ENCODE data around the gene DCLRE1B.

DCLRE1B gene

GRCh38 chr1:113890816-113891215, 14.3 kb upstream of the DCLRE1B start:
- Histone ChIP-seq H3K4me3 (ENCODE audit: low read depth, low read length) (no peak overlapping the region), H3K4ac (ENCODE audit: low read depth, low read length) (no peak overlapping the region), H3K4me2 (ENCODE audit: low read length) (no peak overlapping the region), H2BK120ac (ENCODE audit: insufficient read depth, low read length, poor library complexity) (no peak overlapping the region), H3K27me3 (ENCODE audit: insufficient read depth, low read length) (no peaks in the 10 kb centered on the region), H3K4me1 (ENCODE audit: control insufficient read depth in 1 of 2, insufficient read depth in 2 of 2, low read length in 2 of 2) (no peaks in the 10 kb centered on the region), H3K9ac (ENCODE audit: low read length) (no peak overlapping the region), H4K91ac (ENCODE audit: low read depth, low read length) (no peak overlapping the region), H4K12ac (ENCODE audit: low read depth, low read length) (no peak overlapping the region), H2BK12ac (ENCODE audit: low read length) (no peak overlapping the region), H3K14ac (ENCODE audit: low read length) (no peak overlapping the region), H3K9me3 (ENCODE audit: insufficient read depth, low read depth, low read length) (no peaks in the 10 kb centered on the region), H3K23ac (ENCODE audit: low read length) (no peak overlapping the region), H3K18ac (ENCODE audit: low read length) (no peak overlapping the region), H3K79me1 (ENCODE audit: low read length) (no peaks in the 10 kb centered on the region), H4K8ac (ENCODE audit: low read depth, low read length) (no peak overlapping the region), H2AFZ (ENCODE audit: insufficient read depth, low read length, poor library complexity) (no peak overlapping the region), H2BK5ac (ENCODE audit: low read depth, low read length, poor library complexity) (no peak overlapping the region), H3K79me2 (ENCODE audit: control insufficient read depth, insufficient read depth, low read length, poor library complexity) (no peaks in the 10 kb centered on the region), H3K27ac (ENCODE audit: low read depth, low read length) (no peak overlapping the region), H2AK5ac (ENCODE audit: low read length) (no peak overlapping the region), H3K36me3 (ENCODE audit: control insufficient read depth in 1 of 2, insufficient read depth in 2 of 2, low read length in 2 of 2) (peaks cover 2 to 3% of the 10 kb centered on the region in 2 experiments)
- DNase-seq, result no peak
- WGBS (ENCODE audit: extremely low coverage, insufficient coverage, insufficient read length), result no CpG with 5 or more reads among the region's 2 CpGs

- no peak overlapping the region for H4K91ac ChIP-seq (ENCODE audit: low read depth, low read length)
- peaks cover 2 to 5% of the 10 kb centered on the region in 2 experiments for H3K36me3 ChIP-seq (ENCODE audit: control insufficient read depth in 1 of 2, insufficient read depth in 2 of 2, low read length in 2 of 2)
- DNase-seq, result no peak
- no peak overlapping the region for H3K4ac ChIP-seq (ENCODE audit: low read depth, low read length)
- no peak overlapping the region for H3K4me2 ChIP-seq (ENCODE audit: low read length)
- H4K8ac ChIP-seq (ENCODE audit: low read depth, low read length), result no peak overlapping the region
- H3K79me1 ChIP-seq (ENCODE audit: low read length), result no peaks in the 10 kb centered on the region
- no peaks in the 10 kb centered on the region for H3K27me3 ChIP-seq (ENCODE audit: insufficient read depth, low read length)
- H2BK5ac ChIP-seq (ENCODE audit: low read depth, low read length, poor library complexity), result no peak overlapping the region
- H2BK12ac ChIP-seq (ENCODE audit: low read length), result no peak overlapping the region
- no peaks in the 10 kb centered on the region for H3K9me3 ChIP-seq (ENCODE audit: insufficient read depth, low read depth, low read length)
- H3K9ac ChIP-seq (ENCODE audit: low read length), result no peak overlapping the region
- H2BK120ac ChIP-seq (ENCODE audit: insufficient read depth, low read length, poor library complexity), result no peak overlapping the region
- H2AFZ ChIP-seq (ENCODE audit: insufficient read depth, low read length, poor library complexity), result no peak overlapping the region
- no peak overlapping the region for H2AK5ac ChIP-seq (ENCODE audit: low read length)
- H3K4me1 ChIP-seq (ENCODE audit: control insufficient read depth in 1 of 2, insufficient read depth in 2 of 2, low read length in 2 of 2), result no peaks in the 10 kb centered on the region
- no peak overlapping the region for H3K4me3 ChIP-seq (ENCODE audit: low read depth, low read length)
- H3K14ac ChIP-seq (ENCODE audit: low read length), result no peak overlapping the region
- no CpG with 5 or more reads among the region's 11 CpGs for WGBS (ENCODE audit: extremely low coverage, insufficient coverage, insufficient read length)
- no peak overlapping the region for H3K23ac ChIP-seq (ENCODE audit: low read length)
- H4K12ac ChIP-seq (ENCODE audit: low read depth, low read length), result no peak overlapping the region
- no peak overlapping the region for H3K18ac ChIP-seq (ENCODE audit: low read length)
- H3K27ac ChIP-seq (ENCODE audit: low read depth, low read length), result no peak overlapping the region
- no peaks in the 10 kb centered on the region for H3K79me2 ChIP-seq (ENCODE audit: control insufficient read depth, insufficient read depth, low read length, poor library complexity)
Measured at GRCh38 chr1:113891631-113892220, 13.4 kb upstream of the DCLRE1B start.

- no peak overlapping the region for H3K23ac ChIP-seq (ENCODE audit: low read length)
- no peaks in the 10 kb centered on the region for H3K27me3 ChIP-seq (ENCODE audit: insufficient read depth, low read length)
- no peak overlapping the region for H3K4me2 ChIP-seq (ENCODE audit: low read length)
- H4K8ac ChIP-seq (ENCODE audit: low read depth, low read length), result no peak overlapping the region
- no peak overlapping the region for H4K91ac ChIP-seq (ENCODE audit: low read depth, low read length)
- no peaks in the 10 kb centered on the region for H3K4me1 ChIP-seq (ENCODE audit: control insufficient read depth in 1 of 2, insufficient read depth in 2 of 2, low read length in 2 of 2)
- no CpG with 5 or more reads among the region's 3 CpGs for WGBS (ENCODE audit: extremely low coverage, insufficient coverage, insufficient read length)
- no peak overlapping the region for H2BK5ac ChIP-seq (ENCODE audit: low read depth, low read length, poor library complexity)
- H2BK12ac ChIP-seq (ENCODE audit: low read length), result no peak overlapping the region
- H3K79me2 ChIP-seq (ENCODE audit: control insufficient read depth, insufficient read depth, low read length, poor library complexity), result no peaks in the 10 kb centered on the region
- no peak overlapping the region for H3K4ac ChIP-seq (ENCODE audit: low read depth, low read length)
- peaks cover 2 to 8% of the 10 kb centered on the region in 2 experiments for H3K36me3 ChIP-seq (ENCODE audit: control insufficient read depth in 1 of 2, insufficient read depth in 2 of 2, low read length in 2 of 2)
- no peak overlapping the region for H2AK5ac ChIP-seq (ENCODE audit: low read length)
- no peak overlapping the region for H3K4me3 ChIP-seq (ENCODE audit: low read depth, low read length)
- H2AFZ ChIP-seq (ENCODE audit: insufficient read depth, low read length, poor library complexity), result no peak overlapping the region
- H4K12ac ChIP-seq (ENCODE audit: low read depth, low read length), result no peak overlapping the region
- H3K79me1 ChIP-seq (ENCODE audit: low read length), result no peaks in the 10 kb centered on the region
- H3K14ac ChIP-seq (ENCODE audit: low read length), result no peak overlapping the region
- H3K18ac ChIP-seq (ENCODE audit: low read length), result no peak overlapping the region
- no peak for DNase-seq
- H3K9ac ChIP-seq (ENCODE audit: low read length), result no peak overlapping the region
- H3K27ac ChIP-seq (ENCODE audit: low read depth, low read length), result no peak overlapping the region
- no peak overlapping the region for H2BK120ac ChIP-seq (ENCODE audit: insufficient read depth, low read length, poor library complexity)
- no peaks in the 10 kb centered on the region for H3K9me3 ChIP-seq (ENCODE audit: insufficient read depth, low read depth, low read length)
Measured at GRCh38 chr1:113893267-113893666, 11.9 kb upstream of the DCLRE1B start.

GRCh38 chr1:113895098-113895497, 10.0 kb upstream of the DCLRE1B start:
- Histone ChIP-seq H3K14ac (ENCODE audit: low read length) (no peak overlapping the region), H2AFZ (ENCODE audit: insufficient read depth, low read length, poor library complexity) (no peak overlapping the region), H3K79me1 (ENCODE audit: low read length) (no peaks in the 10 kb centered on the region), H4K12ac (ENCODE audit: low read depth, low read length) (no peak overlapping the region), H3K36me3 (ENCODE audit: control insufficient read depth in 1 of 2, insufficient read depth in 2 of 2, low read length in 2 of 2) (peaks cover 2 to 13% of the 10 kb centered on the region in 2 experiments), H3K4me2 (ENCODE audit: low read length) (no peak overlapping the region), H2BK12ac (ENCODE audit: low read length) (no peak overlapping the region), H3K4me1 (ENCODE audit: control insufficient read depth in 1 of 2, insufficient read depth in 2 of 2, low read length in 2 of 2) (no peaks in the 10 kb centered on the region), H3K23ac (ENCODE audit: low read length) (no peak overlapping the region), H3K4ac (ENCODE audit: low read depth, low read length) (no peak overlapping the region), H3K4me3 (ENCODE audit: low read depth, low read length) (no peak overlapping the region), H3K18ac (ENCODE audit: low read length) (no peak overlapping the region), H2AK5ac (ENCODE audit: low read length) (no peak overlapping the region), H3K27ac (ENCODE audit: low read depth, low read length) (no peak overlapping the region), H3K9me3 (ENCODE audit: insufficient read depth, low read depth, low read length) (no peaks in the 10 kb centered on the region), H3K9ac (ENCODE audit: low read length) (no peak overlapping the region), H2BK120ac (ENCODE audit: insufficient read depth, low read length, poor library complexity) (no peak overlapping the region), H4K8ac (ENCODE audit: low read depth, low read length) (no peak overlapping the region), H4K91ac (ENCODE audit: low read depth, low read length) (no peak overlapping the region), H2BK5ac (ENCODE audit: low read depth, low read length, poor library complexity) (no peak overlapping the region), H3K27me3 (ENCODE audit: insufficient read depth, low read length) (no peaks in the 10 kb centered on the region), H3K79me2 (ENCODE audit: control insufficient read depth, insufficient read depth, low read length, poor library complexity) (no peaks in the 10 kb centered on the region)
- no peak for DNase-seq
- no CpG with 5 or more reads among the region's 6 CpGs for WGBS (ENCODE audit: extremely low coverage, insufficient coverage, insufficient read length)

Measured in trophoblast cell (in vitro differentiated cells and primary cell).